Skin epidermis (tissue), 12 donors: Measurements from ENCODE around the gene HK3.
A peak's percentile ranks its signal among the peaks of the same experiment; 100 is the strongest.

Experiments
- H3K27ac ChIP-seq, 21 experiments: fragments of 200-600 bp; sonication (generic) in 11 of 21; one replicate each; pipeline ENCODE4 v1.5.0; 2020; ENCODE audit warnings: mild to moderate bottlenecking in 3 of 21, inconsistent platforms in 2 of 21, moderate library complexity in 2 of 21
- H3K4me3 ChIP-seq, 7 experiments: fragments of 200-600 bp; sonication (generic) in 2 of 7; one replicate each; pipeline ENCODE4 v1.5.0; 2020; ENCODE audit warnings: inconsistent platforms in 2 of 7, mild to moderate bottlenecking in 2 of 7, moderate library complexity in 1 of 7

HK3 gene, protein sequence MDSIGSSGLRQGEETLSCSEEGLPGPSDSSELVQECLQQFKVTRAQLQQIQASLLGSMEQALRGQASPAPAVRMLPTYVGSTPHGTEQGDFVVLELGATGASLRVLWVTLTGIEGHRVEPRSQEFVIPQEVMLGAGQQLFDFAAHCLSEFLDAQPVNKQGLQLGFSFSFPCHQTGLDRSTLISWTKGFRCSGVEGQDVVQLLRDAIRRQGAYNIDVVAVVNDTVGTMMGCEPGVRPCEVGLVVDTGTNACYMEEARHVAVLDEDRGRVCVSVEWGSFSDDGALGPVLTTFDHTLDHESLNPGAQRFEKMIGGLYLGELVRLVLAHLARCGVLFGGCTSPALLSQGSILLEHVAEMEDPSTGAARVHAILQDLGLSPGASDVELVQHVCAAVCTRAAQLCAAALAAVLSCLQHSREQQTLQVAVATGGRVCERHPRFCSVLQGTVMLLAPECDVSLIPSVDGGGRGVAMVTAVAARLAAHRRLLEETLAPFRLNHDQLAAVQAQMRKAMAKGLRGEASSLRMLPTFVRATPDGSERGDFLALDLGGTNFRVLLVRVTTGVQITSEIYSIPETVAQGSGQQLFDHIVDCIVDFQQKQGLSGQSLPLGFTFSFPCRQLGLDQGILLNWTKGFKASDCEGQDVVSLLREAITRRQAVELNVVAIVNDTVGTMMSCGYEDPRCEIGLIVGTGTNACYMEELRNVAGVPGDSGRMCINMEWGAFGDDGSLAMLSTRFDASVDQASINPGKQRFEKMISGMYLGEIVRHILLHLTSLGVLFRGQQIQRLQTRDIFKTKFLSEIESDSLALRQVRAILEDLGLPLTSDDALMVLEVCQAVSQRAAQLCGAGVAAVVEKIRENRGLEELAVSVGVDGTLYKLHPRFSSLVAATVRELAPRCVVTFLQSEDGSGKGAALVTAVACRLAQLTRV

DNA sequence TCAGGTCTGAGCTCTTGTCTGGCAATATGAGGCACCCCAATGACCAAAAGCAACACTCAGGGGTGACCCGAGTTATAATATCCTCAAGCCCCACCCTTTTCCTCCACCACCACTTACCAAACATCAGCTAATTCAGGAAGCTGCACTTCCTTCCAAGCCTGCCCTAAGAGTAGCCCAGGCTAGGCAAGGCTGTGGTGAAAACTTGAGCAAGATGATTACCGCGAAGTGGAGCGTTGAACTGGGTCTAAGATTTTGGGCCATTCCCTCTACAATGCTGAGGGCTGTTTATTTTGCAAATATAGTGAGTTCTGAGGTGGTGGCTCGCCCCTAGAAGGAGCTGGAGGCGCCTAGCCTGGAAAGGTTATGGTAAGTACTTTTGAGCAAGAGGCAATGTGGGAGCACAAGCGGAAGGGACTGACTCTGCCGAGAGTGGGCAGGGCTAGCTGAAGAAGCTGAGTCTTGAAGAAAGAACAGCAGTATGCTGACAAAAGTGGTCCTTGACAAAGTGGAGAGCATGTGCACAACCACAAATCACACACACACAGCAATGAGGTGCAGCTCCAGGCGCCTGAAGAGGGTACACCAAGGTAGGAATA lies at the start of gene HK3:
Gene HK3, minus strand, starts transcription at position 51 of the 596 bp plus-strand sequence. CDS start 3,187 bp downstream, outside the sequence.
- peak within 1 kb of the TSS in 4 of 21 experiments; percentile 16 to 42 (median 24) for H3K27ac ChIP-seq
- H3K4me3 ChIP-seq: peak within 1 kb of the TSS in 1 of 7 experiments; percentile 11

DNA sequence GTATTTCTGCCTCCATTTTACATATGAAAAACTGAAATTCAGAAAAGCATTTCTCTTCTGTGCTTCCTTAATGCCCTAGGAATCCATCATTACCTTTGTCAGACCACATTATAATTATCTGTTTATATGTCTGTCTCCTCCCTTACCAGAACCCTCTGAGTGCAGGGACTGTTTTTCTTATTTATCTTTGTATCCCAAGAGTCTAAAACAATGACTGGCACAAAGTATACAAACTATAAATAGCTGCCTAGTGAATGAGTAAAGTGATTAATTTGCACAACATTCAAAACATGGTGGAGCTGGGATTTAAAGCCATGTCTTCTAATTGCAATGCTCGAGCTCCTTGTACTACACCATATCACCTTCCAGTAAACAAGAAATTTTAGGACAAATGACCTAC lies 49.3 kb upstream of the HK3 start:
- no peak overlapping the region for H3K4me3 ChIP-seq
- no peak overlapping the region for H3K27ac ChIP-seq

DNA sequence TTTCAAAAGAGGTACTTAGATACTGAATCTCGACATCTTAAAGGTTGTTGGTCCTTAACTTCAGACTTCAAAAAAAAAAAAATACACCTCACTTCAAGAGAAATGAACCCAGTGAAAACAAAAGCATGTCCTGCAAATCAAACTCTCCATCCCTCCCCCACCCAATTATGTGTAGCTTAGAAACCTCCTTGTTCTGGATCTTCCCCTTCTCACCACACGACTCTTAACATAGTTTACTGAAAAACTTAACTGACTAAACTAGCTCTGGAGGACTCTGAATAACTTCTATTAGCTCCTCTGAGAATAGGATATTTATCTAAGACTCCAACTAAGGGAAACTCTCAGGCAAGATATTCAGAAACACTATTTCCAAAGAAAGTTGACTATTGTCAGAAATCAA lies 48.7 kb upstream of the HK3 start:
- no peak overlapping the region for H3K4me3 ChIP-seq
- H3K27ac ChIP-seq: no peak overlapping the region

DNA sequence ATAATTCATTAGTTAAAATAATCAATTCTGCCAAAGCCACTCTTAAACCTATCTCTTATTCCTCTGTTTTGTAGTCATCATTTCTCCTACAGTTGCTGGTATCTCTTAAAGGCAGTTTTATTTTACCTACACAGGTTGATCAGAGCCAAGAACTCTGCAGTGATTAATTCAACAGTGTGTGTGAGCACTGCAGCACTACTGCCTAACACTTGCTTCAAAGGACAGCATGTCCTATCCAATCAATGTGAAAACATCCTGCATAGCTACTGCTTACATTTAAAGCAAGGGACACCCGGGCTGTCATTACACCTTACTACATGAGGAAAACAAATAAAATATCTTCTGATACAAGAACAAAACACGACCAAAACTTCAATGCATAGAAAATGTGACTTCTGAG lies 45.1 kb upstream of the HK3 start:
- no peak overlapping the region for H3K27ac ChIP-seq
- no peak overlapping the region for H3K4me3 ChIP-seq

- Histone ChIP-seq H3K4me3 (no peak overlapping the region), H3K27ac (no peak overlapping the region)
These were observed 44.7 kb upstream of the HK3 start for GRCh38 chr5:176943816-176944215.

GRCh38 chr5:176941951-176942350 lies 42.8 kb upstream of the HK3 start:
- Histone ChIP-seq H3K4me3 (no peak overlapping the region), H3K27ac (no peak overlapping the region)

GRCh38 chr5:176938472-176938871 lies 39.3 kb upstream of the HK3 start:
- H3K4me3 ChIP-seq: no peak overlapping the region
- H3K27ac ChIP-seq: no peak overlapping the region

- Histone ChIP-seq H3K4me3 (no peak overlapping the region), H3K27ac (no peak overlapping the region)
These were observed 35.9 kb upstream of the HK3 start for GRCh38 chr5:176935017-176935416.

DNA sequence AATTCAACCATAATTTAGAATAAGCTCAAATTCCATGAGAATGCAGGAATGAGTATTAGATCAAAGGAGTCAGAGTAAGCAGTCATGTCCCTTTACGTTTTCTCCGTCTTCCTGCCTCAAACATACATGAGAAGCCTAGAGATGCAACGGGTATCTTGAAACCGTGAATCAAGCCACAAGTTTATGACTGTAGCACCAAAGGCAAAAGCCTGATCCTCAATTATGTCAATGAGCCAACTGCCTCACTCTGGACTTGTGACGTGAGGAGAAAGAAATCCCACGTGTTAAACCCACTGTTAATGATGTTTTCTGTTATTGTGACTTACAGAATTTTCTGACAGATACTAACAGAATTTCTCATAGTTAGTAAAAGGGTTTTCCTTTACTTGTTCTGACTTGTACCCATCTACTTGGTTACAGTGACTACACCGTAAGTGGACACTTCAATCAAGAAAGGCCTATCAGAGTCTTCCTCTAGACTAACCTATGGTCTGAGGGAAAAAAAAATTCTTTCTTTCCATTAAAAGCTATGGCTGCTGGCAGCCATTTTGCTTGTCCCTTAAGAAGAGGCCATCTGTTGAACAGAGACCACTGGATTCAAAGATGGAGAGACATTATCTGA lies 35.3 kb upstream of the HK3 start:
- no peak overlapping the region for H3K27ac ChIP-seq
- no peak overlapping the region for H3K4me3 ChIP-seq

- no peak overlapping the region for H3K4me3 ChIP-seq
- no peak overlapping the region for H3K27ac ChIP-seq
These were observed 30.5 kb upstream of the HK3 start for GRCh38 chr5:176929654-176930053.

DNA sequence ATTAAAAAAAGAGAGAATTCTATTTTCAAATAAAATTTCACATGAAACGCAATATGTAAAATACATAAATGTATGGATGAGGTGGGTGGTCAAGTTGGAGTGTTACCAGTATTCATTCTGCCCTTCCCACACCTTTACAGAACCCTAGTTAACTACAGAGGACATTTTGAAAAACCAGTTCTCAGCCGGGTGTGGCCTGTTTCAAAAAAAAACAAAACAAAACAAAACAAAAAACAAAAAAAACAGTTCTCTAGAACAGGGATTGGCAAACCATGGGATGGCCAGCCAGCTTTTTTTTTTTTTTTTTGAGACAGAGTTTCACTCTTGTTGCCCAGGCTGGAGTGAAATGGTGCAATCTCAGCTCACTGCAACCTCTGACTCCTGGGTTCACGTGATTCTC lies 28.4 kb upstream of the HK3 start:
- Histone ChIP-seq H3K4me3 (no peak overlapping the region), H3K27ac (no peak overlapping the region)

GRCh38 chr5:176922817-176923216 lies 23.7 kb upstream of the HK3 start:
- Histone ChIP-seq H3K4me3 (no peak overlapping the region), H3K27ac (no peak overlapping the region)

GRCh38 chr5:176921714-176922113 lies 22.6 kb upstream of the HK3 start:
- Histone ChIP-seq H3K4me3 (no peak overlapping the region), H3K27ac (no peak overlapping the region)

- Histone ChIP-seq H3K4me3 (no peak overlapping the region), H3K27ac (no peak overlapping the region)
These were observed 19.5 kb upstream of the HK3 start for GRCh38 chr5:176918613-176919012.

DNA sequence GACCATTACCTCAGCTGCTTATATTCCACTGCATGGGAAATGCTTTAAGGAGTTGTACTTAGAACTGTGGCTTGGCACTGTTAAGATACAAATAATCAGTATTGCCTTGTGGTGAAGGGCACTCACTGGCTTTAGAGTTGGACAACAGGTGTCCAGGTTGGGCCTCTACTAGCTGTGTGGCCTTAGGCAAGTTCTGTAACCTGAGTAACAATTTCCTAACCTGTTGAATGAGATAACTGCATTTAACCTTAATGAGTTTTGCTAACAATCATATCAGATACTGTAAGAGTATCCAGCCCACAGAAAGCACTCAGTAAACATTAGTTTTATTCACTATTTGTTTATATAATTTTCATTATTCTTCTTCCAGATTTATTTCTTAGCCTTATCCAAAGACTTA lies 17.2 kb upstream of the HK3 start:
- H3K4me3 ChIP-seq: no peak overlapping the region
- no peak overlapping the region for H3K27ac ChIP-seq

DNA sequence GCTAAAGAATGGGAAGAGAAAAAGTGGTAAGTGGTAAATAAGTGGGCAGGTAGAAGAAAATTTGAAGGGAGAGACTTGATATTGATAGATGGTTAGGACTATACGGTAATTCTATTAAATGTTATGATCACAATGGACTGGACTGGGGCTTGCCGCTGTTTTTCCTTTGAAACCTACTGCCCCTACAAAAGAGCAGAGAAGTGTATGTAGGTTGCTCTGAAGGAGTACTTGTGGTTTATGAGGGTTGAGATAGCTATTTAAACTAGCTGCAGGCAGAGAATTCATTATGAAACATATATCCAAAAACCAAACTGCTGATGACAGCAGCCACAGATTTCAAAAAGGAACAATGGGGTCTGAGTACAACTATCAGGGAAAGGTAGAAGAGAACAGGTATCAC lies 16.8 kb upstream of the HK3 start:
- H3K4me3 ChIP-seq: no peak overlapping the region
- no peak overlapping the region for H3K27ac ChIP-seq

GRCh38 chr5:176912115-176912514 lies 13.0 kb upstream of the HK3 start:
- H3K4me3 ChIP-seq: no peak overlapping the region
- no peak overlapping the region for H3K27ac ChIP-seq

DNA sequence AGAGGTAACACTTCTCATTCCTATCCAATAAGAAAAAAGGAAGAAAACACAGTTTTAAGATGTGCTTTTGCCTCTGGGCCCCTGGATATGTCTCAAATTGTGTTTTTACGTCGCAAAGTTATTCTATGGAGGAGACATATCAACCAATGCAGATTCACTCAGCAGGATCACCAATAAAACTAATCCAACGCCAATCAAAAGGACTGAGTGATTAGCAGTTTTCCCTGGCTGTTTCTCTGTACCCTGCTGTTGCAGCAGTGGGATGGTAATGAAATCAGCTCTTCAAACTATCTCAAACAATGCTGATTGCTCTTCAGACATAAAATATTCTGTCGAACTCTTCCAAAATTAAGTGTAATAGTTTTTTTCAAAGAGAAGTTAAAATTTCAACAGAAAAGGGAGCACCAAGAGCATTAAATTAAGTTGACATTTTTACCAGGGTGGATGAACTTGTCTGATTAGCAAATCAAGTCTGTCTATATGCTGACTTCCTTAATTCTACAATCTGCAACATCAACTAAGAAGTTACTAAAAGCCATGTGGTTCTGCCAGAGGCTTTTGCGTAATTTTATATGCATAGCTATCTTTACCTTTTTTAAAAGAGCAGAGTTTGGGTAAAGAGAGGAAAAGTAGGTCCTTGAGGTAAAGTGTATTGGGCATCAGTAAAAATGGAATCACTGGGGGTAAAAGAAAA lies 9.7 kb upstream of the HK3 start:
- H3K27ac ChIP-seq: no peak overlapping the region
- H3K4me3 ChIP-seq: no peak overlapping the region

- no peak overlapping the region for H3K27ac ChIP-seq
- H3K4me3 ChIP-seq: no peak overlapping the region
These were observed 7.7 kb upstream of the HK3 start for GRCh38 chr5:176906796-176907195.

GRCh38 chr5:176906126-176906525 lies 7.0 kb upstream of the HK3 start:
- Histone ChIP-seq H3K4me3 (no peak overlapping the region), H3K27ac (no peak overlapping the region)
